Hepatic stellate cell (primary cell): ENCODE data around the gene CDH24.
"Not testable (repeated sequence)": the region's sequence is repeated elsewhere in the genome, so short reads cannot be mapped to it uniquely, and the experiment has no call there.

Source experiments
- DNase-seq: peaks from one replicate; pipeline ENCODE4 v3.0.0; 2011; ENCODE audit warnings: low spot score

The CDH24 gene

GRCh38 chr14:23015618-23016017 lies 41.7 kb downstream of the CDH24 start:
- no peak for DNase-seq

DNA sequence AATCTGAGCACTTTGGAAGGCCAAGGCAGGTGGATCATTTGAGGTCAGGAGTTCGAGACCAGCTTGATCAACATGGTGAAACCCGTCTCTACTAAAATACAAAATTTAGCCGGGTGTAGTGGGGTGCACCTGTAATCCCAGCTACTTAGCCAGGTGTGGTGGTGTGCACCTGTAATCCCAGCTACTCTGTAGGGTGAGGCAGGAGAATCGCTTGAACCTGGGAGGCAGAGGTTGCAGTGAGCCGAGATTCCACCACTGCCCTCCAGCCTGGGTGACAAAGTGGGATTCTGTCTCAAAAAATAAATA lies 43.6 kb downstream of the CDH24 start:
- not testable (repeated sequence) for DNase-seq

DNA sequence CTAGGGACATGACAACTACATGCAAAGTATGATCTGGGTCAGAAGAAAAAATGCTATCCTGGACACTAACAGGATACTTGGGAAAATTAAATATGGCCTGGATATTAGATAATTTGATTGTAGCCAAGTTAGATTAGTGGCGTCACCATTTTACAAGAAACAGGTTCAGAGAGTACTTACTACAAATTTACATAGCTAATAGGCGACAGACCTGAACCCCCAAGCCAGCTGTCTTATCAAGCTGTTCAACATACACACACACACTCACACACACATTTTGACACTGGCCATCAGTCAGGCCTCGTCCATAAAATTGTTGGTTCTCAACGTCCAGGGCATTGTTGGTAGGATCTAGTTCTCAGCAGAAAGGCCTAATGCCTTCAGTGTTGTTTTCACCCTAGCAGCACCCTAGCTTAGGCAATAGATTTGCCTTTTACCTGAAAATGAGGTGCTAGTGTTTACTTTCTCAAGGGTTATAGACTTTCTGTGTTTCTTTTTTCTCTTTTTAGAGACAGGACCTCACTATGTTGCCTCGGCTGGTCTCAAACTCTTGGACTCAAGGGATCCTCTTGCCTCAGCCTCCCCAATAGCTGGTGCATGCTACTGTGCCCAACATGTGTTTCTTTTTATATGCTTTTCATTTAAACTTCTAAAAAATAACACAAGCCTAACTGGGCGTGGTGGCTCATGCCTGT lies 44.1 kb downstream of the CDH24 start:
- no peak for DNase-seq

DNA sequence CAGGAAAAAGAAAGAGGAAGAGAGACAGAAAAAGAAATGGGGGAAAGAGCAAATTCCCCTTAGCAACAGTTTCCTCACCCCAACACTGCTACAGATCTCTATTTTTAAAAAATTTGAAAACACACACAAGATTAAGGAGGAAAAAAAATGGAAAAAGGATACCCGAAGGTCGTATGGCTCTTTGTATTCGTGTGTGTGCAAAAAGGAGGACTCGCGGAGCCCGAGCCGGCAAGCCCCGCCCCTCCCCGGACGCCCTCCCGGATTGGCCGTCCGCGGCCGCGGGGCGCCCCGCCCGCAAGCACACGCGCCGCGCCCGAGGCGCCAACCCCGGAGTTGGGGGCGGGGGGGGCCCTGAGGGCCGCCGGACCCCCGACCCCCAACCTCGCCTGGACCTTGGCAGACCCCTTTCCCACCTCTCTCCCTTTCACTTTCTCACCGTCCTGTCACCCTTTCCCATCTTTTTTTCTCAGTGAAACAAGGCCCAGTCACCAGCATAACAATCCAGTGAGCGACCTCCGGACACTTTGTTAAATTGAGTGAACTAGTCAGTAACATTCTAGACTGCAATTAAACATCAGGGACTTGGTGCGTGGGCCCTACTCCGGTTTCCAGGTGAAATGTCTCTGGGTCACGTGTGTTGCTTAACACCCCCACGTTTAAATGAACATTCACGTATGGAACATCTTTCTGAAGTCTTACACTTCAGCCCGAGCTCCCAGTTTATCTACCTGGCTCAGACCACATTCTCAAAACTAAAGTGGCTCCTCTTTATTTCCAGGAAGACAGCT lies 47.2 kb downstream of the CDH24 start, which contains the start of gene C14orf93:
Gene C14orf93, minus strand, starts transcription at position 205 of the 788 bp plus-strand sequence. CDS start 11,120 bp downstream, outside the sequence.
- peak; percentile 86 for DNase-seq

- no peak for DNase-seq
These were observed 47.8 kb downstream of the CDH24 start for GRCh38 chr14:23009483-23009938.

- DNase-seq: no peak
These were observed 48.5 kb downstream of the CDH24 start for GRCh38 chr14:23008831-23009230.

DNA sequence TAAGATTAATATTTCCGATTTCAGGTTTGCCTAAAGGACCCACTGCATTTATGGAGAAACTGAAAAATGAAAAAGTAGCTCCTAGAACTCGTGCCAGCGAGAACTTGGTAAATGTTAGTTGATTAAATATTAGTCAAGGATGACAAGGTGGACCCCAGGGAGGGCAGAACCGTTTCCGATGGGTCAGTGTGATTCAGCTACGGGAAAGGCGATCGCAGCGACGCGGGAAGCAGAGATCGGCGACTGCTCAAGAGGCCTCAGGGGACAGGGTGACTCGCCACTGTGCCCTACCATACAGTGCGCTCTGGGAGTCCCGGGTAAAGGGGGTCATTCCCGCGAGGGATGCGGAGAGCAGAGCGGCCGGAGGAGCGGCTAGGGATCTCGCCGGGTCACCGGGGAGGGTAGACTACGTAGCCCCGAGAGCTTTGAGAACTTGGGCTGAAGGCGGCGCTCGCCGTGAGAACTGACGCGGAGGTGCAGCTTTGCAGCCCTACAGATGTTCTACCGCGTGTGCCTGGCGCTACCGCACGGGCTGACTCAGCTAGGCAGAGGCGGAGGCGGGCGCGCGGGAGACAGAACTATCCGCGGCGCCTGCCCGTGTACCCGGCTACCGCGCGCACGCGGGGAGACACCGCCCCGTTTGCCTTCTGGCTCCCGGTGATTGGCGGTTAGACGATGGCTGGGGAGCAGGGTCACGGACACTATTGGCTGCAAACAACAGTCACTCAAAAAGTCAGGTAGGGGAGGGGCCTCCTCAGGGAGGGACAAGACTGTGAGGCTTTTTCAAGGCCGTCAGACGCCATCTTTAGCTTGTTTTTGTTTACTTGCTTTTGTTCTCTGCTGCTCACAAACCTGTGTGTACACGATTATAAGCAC lies 50.5 kb downstream of the CDH24 start:
- peak; percentile 99 for DNase-seq

DNA sequence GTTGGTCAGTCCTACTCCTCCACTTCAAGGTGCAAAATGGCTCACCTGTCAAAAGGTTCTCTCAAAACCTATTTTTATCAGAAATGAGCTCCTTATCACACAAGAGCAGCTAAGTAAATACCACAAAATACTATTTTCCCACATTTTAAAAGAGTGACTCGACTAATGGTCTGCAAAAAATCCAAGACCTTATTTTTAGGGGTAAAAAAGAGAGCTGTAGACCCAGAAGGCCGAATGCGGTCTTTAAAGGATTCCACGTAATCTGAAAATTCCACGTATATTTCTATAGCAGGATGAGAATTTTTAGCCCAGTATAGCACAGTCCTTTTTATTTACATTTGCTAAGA lies 51.2 kb downstream of the CDH24 start:
- no peak for DNase-seq

DNA sequence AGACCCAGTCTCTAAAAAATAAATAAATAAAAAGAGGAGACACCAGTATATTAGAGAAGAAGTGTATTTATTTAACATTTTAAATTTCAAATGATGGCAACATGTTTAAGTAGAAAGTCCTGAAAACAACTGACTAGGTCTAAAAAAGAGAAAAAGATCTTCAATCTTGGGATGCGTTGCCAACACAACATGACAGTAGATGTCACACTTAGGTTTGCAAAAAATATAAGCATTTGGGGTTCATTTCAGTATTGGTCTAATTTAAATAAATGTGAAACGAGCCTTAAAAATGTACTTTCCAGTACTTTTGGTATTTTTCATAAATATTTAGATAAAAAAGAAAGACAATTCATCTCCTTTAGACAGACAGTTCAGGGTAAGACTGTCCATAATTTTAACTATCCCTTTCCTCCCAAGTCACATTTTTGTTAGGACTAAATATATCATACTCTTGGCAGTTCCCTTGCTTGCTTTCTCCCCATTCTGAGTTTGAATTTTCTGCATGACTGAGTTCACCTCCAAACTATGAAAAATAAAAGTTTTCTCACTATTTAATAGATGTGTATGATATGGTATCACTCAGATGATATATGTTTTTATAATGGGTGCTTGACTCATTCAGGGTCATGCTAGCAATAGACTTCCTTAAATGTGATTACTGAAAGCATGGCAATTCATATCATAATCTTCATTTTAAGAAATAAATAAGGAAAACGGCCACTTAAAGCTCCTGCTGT lies 51.7 kb downstream of the CDH24 start:
- DNase-seq: peak; percentile 36

DNA sequence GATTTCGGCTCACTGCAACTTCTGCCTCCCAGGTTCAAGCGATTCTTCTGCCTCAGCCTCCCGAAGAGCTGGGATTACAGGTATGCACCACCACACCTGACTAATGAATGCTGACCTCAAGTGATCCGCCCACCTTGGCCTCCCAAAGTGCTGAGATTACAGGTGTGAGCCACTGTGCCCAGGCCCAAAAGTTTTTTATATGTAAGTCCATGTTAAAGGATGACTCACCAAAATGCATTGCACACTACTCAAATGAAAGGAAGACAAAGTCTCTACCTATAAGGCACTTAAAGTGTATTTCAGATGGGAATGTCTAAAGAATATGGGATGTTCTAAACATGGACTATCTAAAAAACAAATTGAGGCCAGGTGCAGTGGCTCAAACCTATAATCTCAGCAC lies 53.0 kb downstream of the CDH24 start:
- DNase-seq: not testable (repeated sequence)

DNA sequence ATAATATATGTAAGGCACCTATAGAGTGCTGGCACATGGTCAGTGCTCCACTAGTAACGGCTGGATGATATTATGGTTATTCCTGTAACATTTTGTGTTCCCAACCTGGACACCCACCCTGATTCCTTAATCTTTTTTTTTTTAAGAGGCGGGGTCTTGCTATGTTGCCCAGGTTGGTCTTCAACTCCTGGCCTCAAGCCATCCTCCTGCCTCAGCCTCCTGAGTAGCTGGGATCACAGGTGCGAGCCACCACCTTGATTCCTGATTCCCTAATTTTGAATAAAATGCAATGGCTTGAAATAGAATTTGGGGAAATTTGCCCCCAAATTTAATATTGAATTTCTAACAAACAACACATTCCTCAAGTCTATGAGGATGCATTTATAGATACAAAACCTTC lies 54.7 kb downstream of the CDH24 start:
- no peak for DNase-seq

- DNase-seq: no peak
These were observed 56.5 kb downstream of the CDH24 start for GRCh38 chr14:23000860-23001259.

- no peak for DNase-seq
These were observed 58.8 kb downstream of the CDH24 start for GRCh38 chr14:22998329-22999012.

DNA sequence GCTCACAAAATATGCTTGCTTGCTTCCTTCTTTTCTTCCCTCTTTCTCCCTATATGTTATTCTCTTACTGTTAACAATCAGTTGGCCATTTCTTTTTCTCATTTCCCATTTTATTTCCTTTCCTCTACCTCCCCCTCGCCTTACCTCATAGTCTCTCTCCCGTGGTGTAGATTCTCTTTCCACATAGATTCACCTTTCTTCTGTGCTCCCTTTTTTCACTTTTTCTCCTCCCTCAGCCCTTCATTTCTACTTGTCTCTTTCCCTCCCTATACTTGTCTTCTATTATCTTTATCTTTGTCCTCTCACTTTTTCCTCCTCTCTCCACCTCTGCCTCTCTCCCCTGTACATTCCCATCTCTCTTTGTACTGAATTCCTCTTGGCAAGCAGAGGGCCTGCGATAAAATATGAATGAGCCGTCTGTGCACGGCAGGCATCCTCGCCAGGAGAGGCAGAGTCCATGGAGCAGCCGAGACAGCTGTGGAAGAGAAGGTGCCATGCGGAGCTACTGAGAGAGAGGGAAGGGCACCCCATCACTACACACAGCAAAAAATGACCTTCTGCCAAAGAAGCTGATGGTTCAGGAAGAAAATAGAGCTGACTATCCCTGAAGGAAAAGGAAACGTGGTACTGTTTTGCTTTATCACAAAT lies 59.5 kb downstream of the CDH24 start:
- DNase-seq: no peak
